Measurements from ENCODE around the gene ITGA1. TPM values are rescaled to one million over a fixed set of nuclear protein-coding genes. Genes with fewer than 3 reads are reported as not detected.

ITGA1 gene
- total and polyA plus RNA-seq, 2 of the 8 experiments (the other 6 are each of a cell fraction or from before 2014, with no cell fraction given), result 2.3 to 9.0 TPM

DNA sequence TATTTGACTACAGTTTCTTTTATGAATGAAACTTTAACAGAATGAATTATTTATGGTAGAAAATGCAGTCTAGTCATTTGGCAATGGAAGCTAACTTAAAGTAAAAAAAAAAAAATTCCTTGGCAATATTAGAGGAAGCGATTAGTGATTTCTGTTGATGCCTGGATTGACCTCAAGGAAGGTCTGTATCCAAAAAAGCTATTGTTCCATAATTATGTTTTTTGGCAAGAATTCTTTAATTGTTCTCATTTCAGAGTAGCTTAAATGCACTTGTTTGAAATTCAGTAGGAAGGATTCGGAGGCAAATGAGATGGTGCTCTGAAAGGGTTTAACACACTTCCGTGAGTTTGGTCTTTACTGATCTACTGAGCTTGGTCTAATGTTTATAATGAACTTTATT, 61.8 kb downstream of the ITGA1 start:
- Histone ChIP-seq H4K91ac (replicated peaks; ENCODE audit: insufficient read length, low read length) (no peak overlapping the region), H3K23ac (ENCODE audit: insufficient read length) (no peak overlapping the region), H2BK12ac (ENCODE audit: low read depth, low read length) (no peak overlapping the region), H3K9ac (replicated peaks in 1 of 4; ENCODE audit: extremely low read depth in 1 of 4, low read depth in 3 of 4, low read length in 3 of 4) (no peak overlapping the region), H3K18ac (ENCODE audit: extremely low read depth, low read length) (no peak overlapping the region), H2AK5ac (ENCODE audit: low read depth, low read length) (no peak overlapping the region), H3K27ac (ENCODE audit: low read depth, low read length) (no peak overlapping the region), H3K4me2 (ENCODE audit: insufficient read depth in 1 of 2, low read depth in 2 of 2, low read length in 2 of 2) (no peak overlapping the region), H4K20me1 (replicated peaks in 1 of 2; ENCODE audit: control insufficient read depth in 1 of 2, insufficient read depth in 2 of 2, low read length in 2 of 2) (no peaks in the 10 kb centered on the region), H3K14ac (ENCODE audit: insufficient read length) (no peak overlapping the region), H3K4me3 (ENCODE audit: extremely low read depth in 1 of 4, insufficient read depth in 2 of 4, low read depth in 3 of 4, low read length in 4 of 4) (no peak overlapping the region), H2BK120ac (replicated peaks; ENCODE audit: low read depth, low read length) (no peak overlapping the region), H2BK20ac (ENCODE audit: low read length) (no peak overlapping the region), H4K5ac (ENCODE audit: insufficient read length, low read depth, low read length) (no peak overlapping the region), H3K56ac (replicated peaks; ENCODE audit: insufficient read length, low read depth, low read length) (no peak overlapping the region), H3K79me1 (ENCODE audit: low read depth, low read length) (no peaks in the 10 kb centered on the region), H2BK5ac (ENCODE audit: low read depth, low read length) (no peak overlapping the region), H3K9me3 (ENCODE audit: insufficient read depth in 2 of 2, low read depth in 1 of 2, low read length in 1 of 2) (no peaks in the 10 kb centered on the region), H3K27me3 (replicated peaks in 1 of 4; ENCODE audit: control insufficient read depth in 3 of 4, extremely low read depth in 1 of 4, insufficient read depth in 3 of 4, low read length in 3 of 4) (peaks cover 0 to 3% (median 0%) of the 10 kb centered on the region in 4 experiments; a peak in 1 of 7 replicates), H2AFZ (ENCODE audit: low read length) (no peak overlapping the region), H4K8ac (ENCODE audit: extremely low read depth, insufficient read depth, low read length) (no peak overlapping the region), H3K36me3 (ENCODE audit: control insufficient read depth in 2 of 4, insufficient read depth in 4 of 4, low read length in 3 of 4) (no peaks in the 10 kb centered on the region), H3K4ac (replicated peaks; ENCODE audit: insufficient read length, low read depth, low read length) (no peak overlapping the region), H3K4me1 (replicated peaks in 1 of 4; ENCODE audit: control insufficient read depth in 3 of 4, insufficient read depth in 4 of 4, low read length in 3 of 4) (no peaks in the 10 kb centered on the region), H3K23me2 (ENCODE audit: low read depth, low read length) (no peaks in the 10 kb centered on the region), H2BK15ac (ENCODE audit: low read length) (no peak overlapping the region), H3K79me2 (ENCODE audit: control insufficient read depth in 1 of 2, insufficient read depth in 2 of 2, low read length in 2 of 2) (no peaks in the 10 kb centered on the region)
- POLR2A ChIA-PET (ENCODE audit: partially characterized antibody), result no interaction called here
- WGBS, 2 experiments (ENCODE audit: extremely low coverage in 1 of 2, insufficient coverage in 1 of 2, insufficient read length in 1 of 2, insufficient replicate concordance in 2 of 2, low coverage in 1 of 2, low lambda C conversion rate in 2 of 2, missing lambda C conversion rate in 1 of 2), result 88% methylated on average over 3 of the region's 3 CpGs; no CpG with 5 or more reads in 1 of the 2 experiments
- CTCF ChIA-PET (ENCODE audit: partially characterized antibody), result interaction anchor here (0.7 to 1.5 kb wide), 2 partner anchors 19 to 282 kb away, joined by 5 to 13 read pairs; no protein-coding TSS in a partner anchor
- DNase-seq (ENCODE audit: low read depth in 1 of 2, low spot score in 2 of 2), result no peak
- no peak for FAIRE-seq
